NOMO-1 treated with dmso at 0.1 percent for 144 hours (cell line): Measurements from ENCODE around the gene WDR35.
"Not testable (repeated sequence)": the region's sequence is repeated elsewhere in the genome, so short reads cannot be mapped to it uniquely, and the experiment has no call there.

Source experiments
- DNase-seq: peaks from one replicate; lab custom pipeline; 2025; ENCODE audit not compliant: unreplicated experiment; lab: John Stamatoyannopoulos, UW

WDR35 gene

DNA sequence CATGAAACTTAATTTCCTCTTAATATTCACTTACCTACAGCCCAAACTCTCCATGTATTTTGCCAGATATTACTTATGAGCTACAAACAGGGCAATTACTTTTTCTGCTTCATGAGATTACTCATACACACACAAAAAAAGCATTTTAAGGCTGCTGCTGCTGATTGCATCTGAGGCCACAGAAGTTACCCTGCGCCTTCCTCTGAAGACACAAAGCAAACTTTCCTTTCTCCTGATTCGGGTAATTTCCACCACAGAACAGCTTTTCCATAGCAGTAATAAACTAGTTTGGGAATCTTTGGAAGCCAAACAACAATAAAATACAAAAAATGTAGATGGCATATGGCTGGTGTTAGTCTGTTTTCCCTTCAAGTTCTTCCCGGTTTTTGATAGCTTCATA lies 94.4 kb downstream of the WDR35 start:
- DNase-seq = no peak

DNA sequence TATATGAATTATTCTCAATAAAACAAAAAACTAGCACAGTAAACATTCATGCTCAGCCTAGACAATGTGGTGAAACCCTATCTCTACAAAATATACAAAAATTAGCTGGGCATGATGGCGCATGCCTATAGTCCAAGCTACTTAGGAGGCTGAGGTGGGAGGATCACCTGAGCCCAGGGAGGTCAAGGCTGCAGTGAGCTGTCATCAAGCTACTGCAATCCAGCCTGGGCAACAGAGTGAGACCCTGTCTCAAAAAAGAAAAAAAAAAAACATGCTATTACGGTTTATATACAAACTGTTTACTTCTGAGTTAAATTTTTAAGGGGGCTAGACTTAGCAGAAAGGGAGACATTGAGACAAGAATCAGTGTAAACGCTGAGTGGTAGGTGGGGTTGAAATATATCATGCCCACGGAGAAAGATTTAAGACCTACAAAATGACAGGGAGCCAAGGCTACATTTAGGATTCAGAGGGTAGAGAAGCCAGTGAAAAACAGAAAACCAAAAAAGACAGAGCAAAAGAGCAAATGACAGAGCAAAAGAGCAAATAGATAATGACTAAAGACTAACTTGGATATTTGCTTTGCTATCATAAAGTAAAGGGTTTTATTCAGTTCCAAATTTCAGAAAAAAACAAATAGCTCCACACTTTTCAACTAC lies 95.6 kb downstream of the WDR35 start:
- no peak for DNase-seq

DNA sequence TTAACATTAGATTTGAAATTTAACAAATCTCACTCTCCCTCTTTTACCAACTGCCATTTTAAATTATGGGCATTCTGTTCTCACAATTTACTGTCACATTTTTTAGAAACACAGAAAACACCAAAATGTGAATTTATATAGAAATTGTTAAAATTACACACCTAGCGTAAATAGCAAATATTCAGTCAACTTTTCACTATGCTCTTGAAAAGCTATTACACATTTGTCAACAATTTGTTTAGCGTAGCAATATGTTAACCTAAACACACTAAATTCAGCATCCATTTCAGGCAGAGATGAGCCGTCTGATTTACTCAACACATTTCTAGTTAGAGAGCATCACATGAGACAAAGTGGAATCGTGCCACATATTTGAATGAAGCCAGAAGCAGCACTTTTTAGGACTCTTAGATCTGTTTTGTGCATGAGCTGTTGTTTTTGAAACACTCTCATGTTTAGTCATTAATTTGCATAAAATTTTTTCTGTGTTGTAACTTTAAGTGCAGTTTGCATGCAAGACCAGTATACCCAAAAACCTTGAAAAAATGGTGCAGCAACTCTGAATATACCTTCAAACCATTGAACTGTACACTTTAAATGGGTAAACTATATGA lies 96.3 kb downstream of the WDR35 start:
- DNase-seq = no peak

DNA sequence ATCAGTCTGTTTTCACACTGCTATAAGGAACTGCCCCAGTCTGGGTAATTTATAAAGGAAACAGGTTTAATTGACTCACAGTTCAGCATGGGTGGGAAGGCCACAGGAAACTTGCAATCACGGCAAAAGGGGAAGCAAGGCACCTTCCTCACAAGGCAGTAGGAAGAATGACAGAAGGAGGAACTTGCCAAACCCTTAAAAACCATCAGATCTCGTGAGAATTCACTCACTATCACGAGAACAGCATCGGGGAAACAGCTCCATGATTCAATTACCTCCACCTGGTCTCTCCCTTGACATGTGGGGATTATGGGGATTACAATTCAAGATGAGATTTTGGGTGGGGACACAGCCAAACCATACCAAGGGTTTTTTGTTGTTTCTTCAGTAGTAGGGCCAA lies 97.9 kb downstream of the WDR35 start:
- DNase-seq = peak; percentile 81

DNA sequence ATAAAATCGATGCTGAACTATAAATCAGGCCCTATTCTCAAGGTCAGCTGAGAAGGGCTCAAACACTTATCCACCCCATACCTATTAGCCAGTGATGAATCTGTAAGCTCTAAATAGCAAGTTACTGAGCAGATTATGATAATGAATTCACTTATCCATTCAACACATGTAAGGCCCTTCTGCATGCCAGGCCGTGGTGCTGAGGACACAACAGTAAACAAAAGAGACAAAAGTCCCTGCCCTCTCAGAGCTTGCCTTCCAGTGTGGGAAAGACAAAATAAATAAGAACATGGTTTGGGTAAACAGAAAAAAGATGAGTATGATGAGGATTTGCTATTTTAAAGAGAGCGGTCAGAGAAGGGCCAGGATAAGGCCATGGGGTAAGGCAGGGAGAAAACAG lies 99.8 kb downstream of the WDR35 start:
- DNase-seq = no peak

DNA sequence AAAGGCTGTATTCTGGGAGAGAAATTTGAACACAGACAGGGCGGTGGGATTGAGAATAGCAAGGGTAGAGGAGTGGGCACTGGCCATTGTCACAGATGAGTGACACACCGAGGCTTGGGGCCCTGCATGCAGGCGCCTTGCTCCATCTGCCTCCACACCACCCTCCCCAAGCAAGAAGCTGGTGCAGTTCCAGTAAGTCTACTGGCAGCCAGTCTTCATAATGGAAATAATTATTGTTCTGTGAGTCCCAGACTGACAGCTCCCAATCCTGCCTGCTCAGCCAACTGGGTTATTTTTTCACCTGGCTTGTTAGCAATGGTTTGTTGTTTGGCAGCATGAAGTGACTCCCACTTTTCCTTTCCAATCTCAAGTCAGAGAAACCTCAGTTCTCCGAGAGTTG lies 101.1 kb downstream of the WDR35 start:
- no peak for DNase-seq

DNA sequence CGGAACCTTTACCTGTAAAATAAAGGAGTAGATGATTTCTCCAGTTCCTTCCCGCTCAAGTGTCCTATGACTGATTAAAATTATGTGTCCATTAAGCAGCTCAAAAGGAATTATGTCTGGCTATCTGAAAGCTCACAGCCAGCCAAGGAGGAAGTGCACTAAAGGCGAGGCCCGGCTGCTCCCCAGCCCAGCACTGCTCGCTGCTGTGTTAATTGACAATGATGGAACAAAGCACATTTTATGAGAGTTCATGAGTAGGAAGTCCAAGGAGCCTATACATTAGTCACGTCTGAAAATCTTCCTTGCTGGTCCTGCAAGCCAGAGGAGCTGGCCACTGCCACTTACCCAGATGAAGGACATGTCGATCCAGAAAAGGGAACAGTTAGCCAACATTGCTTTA lies 102.4 kb downstream of the WDR35 start:
- DNase-seq = peak; percentile 24

DNA sequence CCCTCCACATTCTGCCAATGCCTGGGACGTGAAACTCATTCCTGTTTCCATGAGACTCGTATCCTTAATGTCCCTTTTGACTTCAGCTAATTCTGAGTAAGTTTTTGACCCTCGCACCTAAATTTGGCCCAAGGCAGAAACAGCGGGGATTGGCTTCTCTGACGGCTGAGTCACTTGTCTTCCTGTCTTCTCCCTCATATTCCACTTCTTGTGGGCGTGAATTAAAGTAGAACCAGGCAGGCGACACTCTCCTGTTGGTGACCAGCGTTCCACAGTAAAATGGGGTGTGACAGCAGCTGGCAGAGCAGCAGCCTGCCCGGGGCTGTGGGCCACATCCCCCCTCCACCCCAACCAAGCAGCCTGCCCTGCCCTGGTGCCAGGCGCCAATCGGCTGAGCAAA lies 103.6 kb downstream of the WDR35 start:
- DNase-seq = no peak

DNA sequence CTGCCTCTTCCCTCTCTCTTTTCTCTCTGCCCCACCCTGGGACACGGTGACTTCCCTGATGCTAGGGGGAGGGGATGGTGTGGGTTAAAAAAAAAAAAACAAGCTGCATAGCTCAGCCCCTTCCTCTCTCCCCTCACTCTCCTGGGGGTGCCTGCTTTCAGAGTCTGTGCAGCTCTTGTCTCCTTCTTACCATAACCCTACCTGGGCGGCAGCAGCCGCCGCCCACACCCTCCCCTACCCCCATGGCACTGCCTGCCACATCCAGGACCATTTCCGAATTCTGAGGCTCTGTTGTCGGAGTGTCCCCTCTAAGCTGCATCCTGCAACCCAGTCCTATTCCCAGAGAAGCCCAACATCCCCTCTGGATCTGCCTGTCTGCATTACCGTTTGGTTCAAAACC lies 104.1 kb downstream of the WDR35 start:
- DNase-seq = no peak

DNA sequence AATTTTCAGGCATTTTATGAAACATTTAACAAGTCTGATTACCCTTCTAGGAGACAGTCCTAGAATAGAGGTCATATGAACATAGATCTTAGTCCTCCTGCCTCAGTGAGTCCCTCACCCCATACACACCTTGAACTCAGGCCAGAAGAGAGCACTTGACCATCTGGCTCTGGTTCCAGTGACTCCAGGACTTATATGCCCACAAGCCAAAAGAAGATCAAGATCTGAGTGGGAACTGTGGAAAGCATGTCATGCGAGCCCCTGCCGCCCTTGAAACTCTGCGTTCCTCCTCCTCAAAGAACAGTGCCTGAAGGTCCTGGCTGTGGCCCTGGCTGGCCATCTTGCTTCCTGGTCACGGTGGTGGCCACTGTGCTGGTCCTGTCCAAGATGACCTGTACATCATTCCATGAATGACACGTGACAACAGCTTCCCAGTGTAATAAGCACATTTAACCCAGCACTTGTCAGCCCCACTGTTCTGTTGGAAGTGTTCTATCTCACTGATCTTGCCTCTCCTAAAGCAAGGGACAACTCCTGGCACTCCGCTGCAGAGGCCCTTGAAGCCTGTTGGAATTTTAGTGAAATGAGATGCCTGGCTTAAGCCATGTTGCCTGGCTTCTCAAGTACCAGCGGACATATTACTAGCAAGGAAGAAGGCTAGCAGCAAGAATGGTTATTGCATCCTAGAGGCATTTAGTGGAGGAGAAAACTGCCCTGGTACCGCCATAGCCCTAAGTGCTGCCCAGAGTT lies 105.8 kb downstream of the WDR35 start:
- DNase-seq = no peak

DNA sequence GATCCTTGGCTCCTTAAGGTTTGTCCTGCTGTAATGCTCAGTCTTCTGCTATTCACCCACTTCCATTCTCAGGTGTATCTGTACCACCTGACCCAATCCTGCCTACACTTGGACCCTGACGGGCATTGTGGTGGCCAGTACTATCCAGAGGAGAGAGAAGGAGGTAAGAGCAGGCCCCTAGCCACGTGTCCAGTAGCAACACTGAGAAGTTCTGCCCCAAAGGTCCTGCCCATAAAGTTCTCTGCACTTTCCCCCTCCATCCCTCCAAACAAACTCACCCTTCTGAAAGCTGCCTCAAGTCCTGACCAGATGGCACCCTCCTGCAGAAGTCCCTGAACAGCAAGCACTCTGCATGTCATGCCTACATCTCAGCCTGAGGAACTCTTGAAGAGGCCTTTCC lies 106.4 kb downstream of the WDR35 start:
- DNase-seq = no peak

DNA sequence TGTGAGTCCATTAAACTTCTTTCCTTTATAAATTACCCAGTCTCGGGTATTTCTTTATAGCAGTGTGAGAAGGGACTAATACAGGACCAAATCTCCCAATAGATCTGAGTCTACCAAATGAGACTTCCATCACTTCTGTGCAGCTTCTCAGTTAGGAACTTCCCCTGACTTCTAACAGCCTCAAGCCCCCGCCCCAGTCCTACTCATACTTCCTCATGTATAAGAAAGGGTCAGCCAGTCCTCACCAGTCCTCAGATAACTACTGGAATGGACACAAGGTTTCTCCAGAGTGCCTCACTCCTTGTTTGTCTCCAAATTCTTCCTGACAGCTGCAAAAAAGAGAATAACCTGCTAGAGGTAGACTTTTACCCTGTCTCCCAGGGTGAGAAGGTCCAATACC lies 107.6 kb downstream of the WDR35 start:
- DNase-seq = no peak

DNA sequence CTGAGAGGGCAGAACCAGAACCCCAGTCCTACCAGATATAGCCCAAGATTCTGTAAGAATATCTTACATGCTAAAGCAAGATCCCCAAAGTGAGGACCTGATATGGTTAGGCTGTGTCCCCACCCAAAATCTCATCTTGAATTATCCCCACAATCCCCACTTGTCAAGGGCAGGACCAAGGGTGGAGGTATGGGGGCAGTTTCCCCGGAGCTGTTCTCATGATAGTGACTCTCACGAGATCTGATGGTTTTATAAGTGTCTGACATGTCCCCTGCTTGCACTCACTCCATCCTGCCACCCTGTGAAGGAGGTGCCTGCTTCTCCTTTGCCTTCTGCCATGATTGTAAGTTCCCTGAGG lies 108.0 kb downstream of the WDR35 start:
- no peak for DNase-seq

DNA sequence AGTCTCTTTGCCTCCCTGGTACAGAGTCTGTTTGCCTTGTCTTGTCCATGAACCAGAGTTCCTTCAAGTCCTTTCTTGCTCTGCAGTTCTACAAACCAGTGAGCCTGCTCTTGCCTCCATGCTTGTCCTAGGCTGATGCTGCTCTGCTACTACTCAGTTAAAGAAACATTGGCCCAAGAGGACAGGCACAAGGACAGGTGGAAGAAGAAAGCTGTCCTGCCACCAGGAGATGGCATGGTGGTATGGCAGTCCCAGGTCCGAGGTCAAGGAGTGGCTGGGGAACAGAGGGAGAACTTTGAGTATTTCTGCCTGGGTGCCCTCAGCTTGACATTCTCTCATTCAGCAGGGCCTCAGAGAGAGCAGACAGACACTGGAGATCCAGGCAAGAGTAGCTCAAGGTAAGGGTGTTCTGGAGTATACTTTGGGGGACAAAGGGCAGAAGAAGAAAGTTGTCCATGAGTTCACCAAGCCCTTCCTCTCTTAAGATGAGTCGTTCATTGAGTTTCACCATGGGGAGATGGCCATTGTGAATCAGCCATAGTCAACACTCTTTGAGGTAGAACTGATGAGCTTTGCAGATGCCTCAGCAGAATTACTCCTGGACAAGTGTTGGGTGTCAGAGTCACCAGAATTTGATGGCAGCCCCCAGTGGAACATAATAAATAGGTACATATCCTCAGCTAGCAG lies 108.5 kb downstream of the WDR35 start:
- DNase-seq = no peak

DNA sequence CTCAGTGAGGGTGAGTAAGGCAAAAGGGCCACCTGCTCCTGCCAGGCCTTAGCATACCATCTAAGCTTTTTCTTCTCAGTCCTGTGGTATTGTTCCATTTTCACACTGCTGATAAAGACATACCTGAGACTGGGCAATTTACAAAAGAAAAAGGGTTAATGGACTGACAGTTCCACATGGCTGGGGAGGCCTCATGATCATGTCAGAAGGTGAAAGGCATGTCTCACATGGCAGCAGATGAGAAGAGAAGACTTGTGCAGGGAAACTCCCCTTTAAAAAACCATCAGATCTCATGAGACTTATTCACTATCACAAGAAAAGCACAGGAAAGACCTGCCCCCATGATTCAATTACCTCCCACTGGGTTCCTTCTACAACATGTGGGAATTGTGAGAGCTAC lies 109.7 kb downstream of the WDR35 start:
- not testable (repeated sequence) for DNase-seq

DNA sequence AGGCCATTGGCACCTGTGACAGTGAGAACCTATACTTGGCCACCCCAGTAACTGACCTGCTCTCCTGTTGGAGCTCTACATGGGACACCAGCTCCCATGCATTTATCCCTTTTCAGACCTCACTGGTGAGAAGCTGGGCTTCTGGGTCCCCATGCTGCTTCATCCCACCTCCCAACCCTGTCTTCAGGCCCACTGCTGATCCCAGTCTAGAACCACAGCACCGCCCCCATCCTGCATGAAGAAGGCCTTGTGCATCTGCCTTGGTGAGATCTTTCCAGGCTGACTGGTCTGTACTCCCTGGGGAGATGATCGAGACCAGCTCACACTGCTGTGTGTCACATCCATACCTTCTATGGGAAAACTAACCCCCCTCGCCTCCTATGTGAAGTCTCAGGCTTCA lies 110.8 kb downstream of the WDR35 start:
- DNase-seq = no peak

DNA sequence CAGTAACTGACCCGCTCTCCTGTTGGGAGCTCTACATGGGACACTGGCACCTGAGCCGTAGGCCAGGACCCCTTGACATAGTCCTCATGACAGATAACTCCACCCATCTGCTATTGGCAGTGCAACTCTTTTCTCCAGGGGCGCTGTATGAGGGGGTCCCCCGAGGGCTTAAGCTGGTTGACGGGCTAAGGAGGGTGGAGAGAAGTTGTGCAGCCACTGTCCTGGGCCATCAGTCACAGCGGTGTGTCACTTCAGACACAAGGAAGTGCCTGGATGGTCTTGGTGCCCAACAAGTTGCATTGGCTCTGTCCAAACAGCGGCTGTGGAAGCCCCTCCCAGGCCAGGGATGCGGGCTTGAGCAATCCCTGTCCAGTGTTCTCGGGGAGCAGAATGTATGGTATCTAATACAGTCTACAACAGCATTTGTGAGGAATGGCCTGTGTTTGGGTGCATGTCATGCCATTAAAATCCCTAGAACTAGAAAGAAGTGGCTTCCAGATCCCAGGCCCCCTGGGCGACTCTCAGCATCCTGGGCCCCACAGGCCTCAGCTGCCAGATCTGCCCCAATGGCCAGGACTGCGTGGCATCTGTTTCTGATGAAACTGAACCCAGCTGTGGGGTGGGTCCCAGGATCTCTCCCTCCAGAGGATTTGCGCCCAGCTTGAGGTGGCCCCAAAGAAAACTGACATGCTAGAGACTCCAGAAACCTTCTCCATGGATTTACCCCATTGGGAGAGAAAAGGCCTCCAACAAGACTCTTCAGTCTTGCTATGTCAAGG lies 111.4 kb downstream of the WDR35 start:
- DNase-seq = no peak

DNA sequence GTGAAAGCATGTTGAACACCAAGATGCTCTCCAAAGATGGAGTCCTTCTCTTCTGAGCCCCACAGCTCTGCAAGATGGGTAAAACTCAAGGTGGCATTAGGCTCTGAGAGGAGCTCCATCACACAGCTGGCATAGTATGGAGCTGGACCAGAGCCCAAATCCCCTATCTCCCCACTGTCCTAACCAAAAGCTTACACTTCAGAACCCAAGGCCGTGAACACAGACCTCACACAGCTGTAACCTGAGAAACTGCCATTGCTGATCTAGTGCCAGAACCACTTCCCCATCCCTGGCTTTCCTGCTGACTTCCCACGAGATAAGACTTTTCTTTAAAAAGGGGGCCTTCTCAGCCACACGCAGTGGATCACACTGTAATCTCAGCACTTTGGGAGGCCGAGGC lies 113.2 kb downstream of the WDR35 start:
- no peak for DNase-seq

DNA sequence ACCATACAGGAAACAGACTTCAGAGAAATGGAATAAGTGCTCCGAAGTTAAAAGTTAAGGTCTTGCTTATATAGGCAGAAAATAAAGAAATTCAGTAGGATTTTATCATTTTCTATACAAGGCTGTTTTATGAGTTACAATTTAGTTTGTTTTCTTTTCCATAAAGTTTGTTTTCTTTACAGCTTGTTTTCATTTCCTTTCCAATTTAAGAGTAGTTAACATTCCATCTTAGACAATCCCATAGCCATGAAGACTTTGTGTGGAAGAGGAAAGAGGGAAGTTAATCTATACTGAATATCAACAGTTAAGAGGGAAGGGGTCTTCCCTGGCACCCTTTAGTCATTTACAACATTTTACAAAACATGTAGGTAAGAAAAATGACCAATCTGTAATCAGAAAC lies 114.6 kb downstream of the WDR35 start:
- no peak for DNase-seq

DNA sequence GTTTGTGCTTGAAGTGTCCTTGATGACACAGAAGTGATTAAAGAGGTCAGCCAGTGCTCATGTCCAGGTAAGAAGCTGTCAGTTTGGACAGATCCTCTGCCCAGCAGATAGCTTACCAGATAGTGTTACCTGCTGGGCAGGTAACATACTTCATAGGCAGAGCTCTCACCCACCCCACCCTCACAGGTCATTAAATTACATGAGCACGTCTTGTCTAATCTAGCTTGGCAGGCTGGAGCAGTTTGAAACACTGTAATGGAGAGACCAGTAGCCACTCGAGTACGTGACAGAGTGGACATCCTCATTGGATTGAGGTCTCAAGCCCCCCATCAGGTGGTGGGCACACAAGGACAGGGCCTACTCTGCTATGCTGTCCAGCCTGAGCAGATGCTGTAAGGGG lies 115.2 kb downstream of the WDR35 start:
- DNase-seq = no peak

DNA sequence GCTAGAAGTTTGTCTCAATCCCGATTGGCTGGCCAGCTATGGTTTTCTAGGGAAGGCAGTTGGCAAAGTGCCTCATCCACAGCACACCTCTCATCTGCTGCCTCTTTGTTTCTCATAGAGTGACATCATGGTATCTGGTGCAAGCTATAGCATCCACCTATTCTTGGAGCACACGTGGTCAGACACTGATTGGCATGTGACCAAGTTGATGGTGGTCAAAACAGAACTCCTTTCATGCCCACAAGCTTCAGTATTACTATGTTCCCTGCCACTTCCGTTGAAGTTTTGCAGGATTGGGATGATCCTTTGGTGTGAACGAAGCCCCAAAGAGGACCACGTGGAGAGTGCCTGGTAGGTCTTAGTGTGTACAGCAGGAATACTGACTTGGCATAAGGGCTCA lies 116.9 kb downstream of the WDR35 start:
- no peak for DNase-seq
